GM23248 (cell line): ENCODE results near the gene PSMC3IP.

Experiments
- EZH2 ChIP-seq: fragments of 200-600 bp; sonication (generic); IDR thresholded peaks from 2 replicates; pipeline ENCODE4 v1.6.1; 2018; ENCODE audit warnings: antibody characterized with exemption, mild to moderate bottlenecking; ENCODE audit not compliant: insufficient read depth, poor library complexity, severe bottlenecking
- EZH2phosphoT487 ChIP-seq: fragments of 200-600 bp; sonication (generic); IDR thresholded peaks from 2 replicates; pipeline ENCODE4 v1.6.1; 2018; ENCODE audit warnings: antibody characterized with exemption, moderate library complexity, mild to moderate bottlenecking, low read depth; ENCODE audit not compliant: insufficient read depth

GRCh38 chr17:42547698-42548069, 29.8 kb downstream of the PSMC3IP start:
- TF ChIP-seq EZH2 (no peak), EZH2phosphoT487 (no peak)
